ENCODE results near the gene CYP26A1. TPM values are rescaled to one million over a fixed set of nuclear protein-coding genes. Genes with fewer than 3 reads are reported as not detected.

Gene CYP26A1
- total RNA-seq, 4 donors from 2014 or later = not detected

- Histone ChIP-seq H3K4me1 (peaks cover 0 to 41% (median 12%) of the 10 kb centered on the region in 4 donors), H3K36me3 (peaks cover 0 to 24% (median 0%) of the 10 kb centered on the region in 3 donors), H3K27ac (no peak overlapping the region), H3K4me3 (peak overlapping the region in 2 of 4 donors; percentile 21 to 44), H3K27me3 (peaks cover 0 to 85% of the 10 kb centered on the region in 2 donors), H3K9me3 (no peaks in the 10 kb centered on the region)
- WGBS, 2 donors = 2 to 4% methylated on average over 35 to 56 of the region's 68 CpGs
- DNase-seq (ENCODE audit: low spot score in 2 of 2) = no peak
- TF ChIP-seq EP300 (IDR thresholded peaks at IDR 0.05) (no peak), POLR2A (IDR thresholded peaks at IDR 0.05) (no peak), CTCF (IDR thresholded peaks at IDR 0.05) (peak in 3 of 5 experiments; percentile 22 to 26 (median 25))
Measured at GRCh38 chr10:93062514-93063143, 11.1 kb upstream of the CYP26A1 start.

- Histone ChIP-seq H3K27ac (no peak overlapping the region), H3K27me3 (peaks cover 0 to 92% of the 10 kb centered on the region in 2 donors), H3K36me3 (peaks cover 0 to 17% (median 0%) of the 10 kb centered on the region in 3 donors), H3K4me1 (peaks cover 0 to 46% (median 13%) of the 10 kb centered on the region in 4 donors), H3K9me3 (no peaks in the 10 kb centered on the region), H3K4me3 (peak overlapping the region in 1 of 4 donors; percentile 44)
- WGBS, 2 donors = 21 to 45% methylated on average over 17 to 41 of the region's 43 CpGs
- no peak for DNase-seq (ENCODE audit: low spot score in 2 of 2)
- TF ChIP-seq POLR2A (IDR thresholded peaks at IDR 0.05) (no peak), CTCF (IDR thresholded peaks at IDR 0.05) (no peak), EP300 (IDR thresholded peaks at IDR 0.05) (no peak)
Measured at GRCh38 chr10:93063144-93063976, 10.3 kb upstream of the CYP26A1 start.

- Histone ChIP-seq H3K4me1 (peaks cover 0 to 53% (median 14%) of the 10 kb centered on the region in 4 donors), H3K4me3 (no peak overlapping the region), H3K27ac (no peak overlapping the region), H3K27me3 (peaks cover 0 to 100% of the 10 kb centered on the region in 2 donors), H3K9me3 (no peaks in the 10 kb centered on the region), H3K36me3 (peaks cover 0 to 13% (median 0%) of the 10 kb centered on the region in 3 donors)
- TF ChIP-seq CTCF (IDR thresholded peaks at IDR 0.05) = no peak
- no peak for TF ChIP-seq EP300 (IDR thresholded peaks at IDR 0.05)
- no peak for TF ChIP-seq POLR2A (IDR thresholded peaks at IDR 0.05)
- DNase-seq (ENCODE audit: low spot score in 2 of 2) = no peak
- 82 to 87% methylated on average over 4 to 9 of the region's 9 CpGs for WGBS, 2 donors
Measured at GRCh38 chr10:93063977-93064660, 9.6 kb upstream of the CYP26A1 start.

- no peak for DNase-seq (ENCODE audit: low spot score in 2 of 2)
- TF ChIP-seq CTCF (IDR thresholded peaks at IDR 0.05) (no peak), POLR2A (IDR thresholded peaks at IDR 0.05) (no peak), EP300 (IDR thresholded peaks at IDR 0.05) (no peak)
- Histone ChIP-seq H3K9me3 (no peaks in the 10 kb centered on the region), H3K4me1 (peaks cover 0 to 52% (median 14%) of the 10 kb centered on the region in 4 donors), H3K27me3 (peaks cover 0 to 97% of the 10 kb centered on the region in 2 donors), H3K36me3 (peaks cover 0 to 4% (median 0%) of the 10 kb centered on the region in 3 donors), H3K4me3 (no peak overlapping the region), H3K27ac (no peak overlapping the region)
- WGBS, 2 donors = 77 to 83% methylated on average over 12 of the region's 12 CpGs
Measured at GRCh38 chr10:93064874-93065660, 8.6 kb upstream of the CYP26A1 start.

Measured in tibial nerve (tissue), 4 donors.